ENCODE results near the gene KATNAL2.
"Not testable (repeated sequence)": the region's sequence is repeated elsewhere in the genome, so short reads cannot be mapped to it uniquely, and the experiment has no call there.

The KATNAL2 gene

DNA sequence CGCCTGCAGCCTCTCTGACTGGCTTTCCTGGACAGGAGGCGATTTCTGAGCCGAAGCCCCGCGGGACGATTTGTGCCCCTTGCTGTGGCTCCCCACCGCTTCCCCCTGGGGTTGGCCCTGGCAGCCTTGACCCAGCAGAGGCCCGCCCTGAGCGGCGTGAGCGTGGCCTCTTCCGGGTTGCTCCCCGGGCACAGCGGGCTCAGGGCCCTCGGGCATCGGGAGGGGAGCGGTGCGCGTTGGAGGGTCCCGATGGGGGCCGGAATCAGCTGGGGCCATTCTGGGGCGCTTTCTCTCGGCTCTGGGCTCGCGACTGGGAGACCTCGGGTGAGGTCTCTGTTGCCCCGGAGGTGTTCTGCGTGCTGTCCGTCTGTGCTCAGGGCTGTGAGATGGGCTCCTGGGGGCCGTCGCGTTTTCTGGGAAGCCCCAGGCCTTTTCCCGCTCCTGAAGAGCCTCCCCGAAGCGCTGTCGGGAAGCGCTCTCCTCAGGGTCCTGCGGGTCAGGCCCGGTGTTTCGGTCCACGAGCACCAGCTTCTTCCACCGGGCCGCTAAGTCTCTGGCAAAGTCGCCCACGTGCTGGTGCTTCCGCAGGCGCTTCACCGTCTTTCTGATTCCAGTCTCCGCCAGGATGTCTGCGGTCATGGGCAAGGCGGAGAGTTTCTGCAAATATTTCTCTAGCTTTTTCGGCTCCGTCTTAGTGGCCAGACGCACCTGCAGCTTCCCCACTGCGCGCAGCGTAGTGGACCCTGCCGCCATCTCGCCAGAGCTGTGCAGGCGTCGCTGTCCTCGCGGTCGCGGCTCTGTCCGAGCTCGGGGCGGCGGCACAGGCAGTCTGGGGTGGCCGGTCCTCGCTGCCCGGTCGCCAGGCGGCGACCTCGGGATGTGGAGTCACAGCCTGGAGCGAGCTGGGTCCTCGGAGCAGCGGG lies 46.5 kb downstream of the KATNAL2 start:
- not testable (repeated sequence) for H3K9ac ChIP-seq (ENCODE audit: low read depth, low read length); H3K4me1 ChIP-seq (ENCODE audit: insufficient read depth, low read length); H3K36me3 ChIP-seq (ENCODE audit: insufficient read depth, low read length); H3K9me3 ChIP-seq (ENCODE audit: control insufficient read depth, insufficient read depth, low read length)

DNA sequence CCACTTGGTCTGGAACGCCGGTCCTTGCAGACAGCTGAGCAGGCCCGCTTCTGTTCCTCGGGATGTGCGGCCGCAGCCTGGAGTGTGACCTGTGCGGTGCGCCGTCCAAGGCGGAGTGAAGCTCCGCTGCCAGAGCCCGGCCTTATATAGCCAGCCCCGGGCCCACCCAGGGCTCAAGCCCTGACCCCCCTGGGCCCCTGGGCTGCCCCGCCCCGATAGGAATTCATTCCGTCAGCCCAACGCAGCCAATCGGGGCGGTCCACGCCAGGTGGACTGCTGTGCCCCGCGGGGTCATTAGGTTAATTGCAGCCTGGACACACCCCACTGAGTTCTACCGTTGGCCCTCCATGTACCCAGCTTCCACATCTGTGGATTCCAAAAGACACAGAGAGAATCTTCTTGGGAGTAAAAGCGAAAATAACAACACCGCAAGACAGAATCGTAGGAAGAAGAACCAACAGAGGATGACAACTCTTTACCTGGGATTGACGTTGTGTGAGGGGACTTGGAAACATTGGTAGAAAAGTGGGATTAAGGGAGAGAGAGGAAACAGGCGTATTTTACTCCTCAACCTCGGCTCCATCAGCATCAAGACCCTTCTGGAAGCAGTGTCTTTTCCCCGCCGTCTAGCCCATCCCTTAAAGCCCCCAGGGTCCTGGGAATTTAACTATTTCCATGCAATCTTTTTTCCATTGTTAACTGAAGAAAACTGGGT lies 47.3 kb downstream of the KATNAL2 start:
- H3K9ac ChIP-seq (ENCODE audit: low read depth, low read length); H3K4me1 ChIP-seq (ENCODE audit: insufficient read depth, low read length); H3K36me3 ChIP-seq (ENCODE audit: insufficient read depth, low read length): not testable (repeated sequence)

DNA sequence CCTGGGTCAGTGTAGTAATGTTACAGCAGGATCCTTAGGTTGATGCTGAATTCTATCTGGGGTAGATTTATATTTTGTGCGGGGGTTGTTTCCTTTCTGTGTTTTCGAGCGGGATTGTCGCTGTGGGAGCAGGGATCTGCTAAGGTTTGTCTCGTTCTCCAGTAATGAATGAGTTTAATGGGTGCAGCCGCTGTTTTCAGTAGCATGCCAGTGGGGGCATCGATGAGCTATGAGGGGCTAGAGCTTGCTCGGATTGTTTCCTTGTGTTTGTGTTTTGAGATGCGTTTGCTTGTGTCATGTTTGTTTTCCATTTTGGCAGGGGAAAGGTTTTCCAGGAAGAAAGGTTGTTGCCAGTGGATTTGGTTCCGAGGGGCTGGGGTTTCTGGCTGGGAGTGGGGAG lies 48.9 kb downstream of the KATNAL2 start:
- H3K4me1 ChIP-seq (ENCODE audit: insufficient read depth, low read length); H3K9me3 ChIP-seq (ENCODE audit: control insufficient read depth, insufficient read depth, low read length); H3K9ac ChIP-seq (ENCODE audit: low read depth, low read length); H3K36me3 ChIP-seq (ENCODE audit: insufficient read depth, low read length): not testable (repeated sequence)

More for the DNA sequence above, 47.3 kb downstream of the KATNAL2 start:
- not testable (repeated sequence) for H3K9me3 ChIP-seq (ENCODE audit: control insufficient read depth, insufficient read depth, low read length)

GRCh38 chr18:46969551-46969950 lies 52.1 kb downstream of the KATNAL2 start:
- not testable (repeated sequence) for H3K36me3 ChIP-seq (ENCODE audit: insufficient read depth, low read length); H3K9ac ChIP-seq (ENCODE audit: low read depth, low read length); H3K9me3 ChIP-seq (ENCODE audit: control insufficient read depth, insufficient read depth, low read length)

GRCh38 chr18:47019870-47020269 lies 102.5 kb downstream of the KATNAL2 start:
- H3K9me3 ChIP-seq (ENCODE audit: control insufficient read depth, insufficient read depth, low read length) = not testable (repeated sequence)

More at GRCh38 chr18:46969551-46969950, 52.1 kb downstream of the KATNAL2 start:
- not testable (repeated sequence) for H3K4me1 ChIP-seq (ENCODE audit: insufficient read depth, low read length)

DNA sequence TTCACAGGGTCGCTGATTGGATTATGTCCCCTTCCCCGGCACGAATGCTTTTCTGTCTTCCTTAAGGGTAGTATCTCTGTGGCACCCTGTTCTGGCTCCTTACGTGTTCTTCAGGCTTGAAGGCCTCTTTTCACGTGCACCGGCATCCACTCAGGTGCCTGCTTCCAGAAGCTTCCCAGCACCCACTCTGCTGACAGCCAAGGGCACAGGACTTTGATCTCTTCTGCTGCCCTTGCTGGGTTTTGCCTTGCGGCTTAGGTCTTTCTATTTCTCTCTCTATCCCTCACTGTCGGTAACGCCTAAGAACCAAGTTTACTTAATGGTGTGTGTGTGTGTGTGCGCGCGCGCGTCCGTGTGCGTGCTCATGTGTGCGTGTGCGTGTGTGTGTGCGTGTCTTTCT lies 103.4 kb downstream of the KATNAL2 start:
- H3K9me3 ChIP-seq (ENCODE audit: control insufficient read depth, insufficient read depth, low read length); H3K36me3 ChIP-seq (ENCODE audit: insufficient read depth, low read length); H3K9ac ChIP-seq (ENCODE audit: low read depth, low read length); H3K4me1 ChIP-seq (ENCODE audit: insufficient read depth, low read length): not testable (repeated sequence)

More at GRCh38 chr18:47019870-47020269, 102.5 kb downstream of the KATNAL2 start:
- H3K36me3 ChIP-seq (ENCODE audit: insufficient read depth, low read length); H3K9ac ChIP-seq (ENCODE audit: low read depth, low read length); H3K4me1 ChIP-seq (ENCODE audit: insufficient read depth, low read length): not testable (repeated sequence)

- H3K4me1 ChIP-seq (ENCODE audit: insufficient read depth, low read length); H3K9me3 ChIP-seq (ENCODE audit: control insufficient read depth, insufficient read depth, low read length); H3K9ac ChIP-seq (ENCODE audit: low read depth, low read length); H3K36me3 ChIP-seq (ENCODE audit: insufficient read depth, low read length): not testable (repeated sequence)
These were observed 105.4 kb downstream of the KATNAL2 start for GRCh38 chr18:47022821-47023220.

DNA sequence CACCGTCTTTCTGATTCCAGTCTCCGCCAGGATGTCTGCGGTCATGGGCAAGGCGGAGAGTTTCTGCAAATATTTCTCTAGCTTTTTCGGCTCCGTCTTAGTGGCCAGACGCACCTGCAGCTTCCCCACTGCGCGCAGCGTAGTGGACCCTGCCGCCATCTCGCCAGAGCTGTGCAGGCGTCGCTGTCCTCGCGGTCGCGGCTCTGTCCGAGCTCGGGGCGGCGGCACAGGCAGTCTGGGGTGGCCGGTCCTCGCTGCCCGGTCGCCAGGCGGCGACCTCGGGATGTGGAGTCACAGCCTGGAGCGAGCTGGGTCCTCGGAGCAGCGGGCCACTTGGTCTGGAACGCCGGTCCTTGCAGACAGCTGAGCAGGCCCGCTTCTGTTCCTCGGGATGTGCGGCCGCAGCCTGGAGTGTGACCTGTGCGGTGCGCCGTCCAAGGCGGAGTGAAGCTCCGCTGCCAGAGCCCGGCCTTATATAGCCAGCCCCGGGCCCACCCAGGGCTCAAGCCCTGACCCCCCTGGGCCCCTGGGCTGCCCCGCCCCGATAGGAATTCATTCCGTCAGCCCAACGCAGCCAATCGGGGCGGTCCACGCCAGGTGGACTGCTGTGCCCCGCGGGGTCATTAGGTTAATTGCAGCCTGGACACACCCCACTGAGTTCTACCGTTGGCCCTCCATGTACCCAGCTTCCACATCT lies 106.5 kb downstream of the KATNAL2 start:
- H3K36me3 ChIP-seq (ENCODE audit: insufficient read depth, low read length); H3K4me1 ChIP-seq (ENCODE audit: insufficient read depth, low read length); H3K9me3 ChIP-seq (ENCODE audit: control insufficient read depth, insufficient read depth, low read length); H3K9ac ChIP-seq (ENCODE audit: low read depth, low read length): not testable (repeated sequence)

GRCh38 chr18:47025557-47026174 lies 108.3 kb downstream of the KATNAL2 start:
- not testable (repeated sequence) for H3K9ac ChIP-seq (ENCODE audit: low read depth, low read length); H3K4me1 ChIP-seq (ENCODE audit: insufficient read depth, low read length); H3K9me3 ChIP-seq (ENCODE audit: control insufficient read depth, insufficient read depth, low read length); H3K36me3 ChIP-seq (ENCODE audit: insufficient read depth, low read length)

- not testable (repeated sequence) for H3K4me1 ChIP-seq (ENCODE audit: insufficient read depth, low read length)
These were observed 111.3 kb downstream of the KATNAL2 start for GRCh38 chr18:47028738-47029137.

DNA sequence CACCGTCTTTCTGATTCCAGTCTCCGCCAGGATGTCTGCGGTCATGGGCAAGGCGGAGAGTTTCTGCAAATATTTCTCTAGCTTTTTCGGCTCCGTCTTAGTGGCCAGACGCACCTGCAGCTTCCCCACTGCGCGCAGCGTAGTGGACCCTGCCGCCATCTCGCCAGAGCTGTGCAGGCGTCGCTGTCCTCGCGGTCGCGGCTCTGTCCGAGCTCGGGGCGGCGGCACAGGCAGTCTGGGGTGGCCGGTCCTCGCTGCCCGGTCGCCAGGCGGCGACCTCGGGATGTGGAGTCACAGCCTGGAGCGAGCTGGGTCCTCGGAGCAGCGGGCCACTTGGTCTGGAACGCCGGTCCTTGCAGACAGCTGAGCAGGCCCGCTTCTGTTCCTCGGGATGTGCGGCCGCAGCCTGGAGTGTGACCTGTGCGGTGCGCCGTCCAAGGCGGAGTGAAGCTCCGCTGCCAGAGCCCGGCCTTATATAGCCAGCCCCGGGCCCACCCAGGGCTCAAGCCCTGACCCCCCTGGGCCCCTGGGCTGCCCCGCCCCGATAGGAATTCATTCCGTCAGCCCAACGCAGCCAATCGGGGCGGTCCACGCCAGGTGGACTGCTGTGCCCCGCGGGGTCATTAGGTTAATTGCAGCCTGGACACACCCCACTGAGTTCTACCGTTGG lies 112.4 kb downstream of the KATNAL2 start:
- H3K4me1 ChIP-seq (ENCODE audit: insufficient read depth, low read length); H3K36me3 ChIP-seq (ENCODE audit: insufficient read depth, low read length); H3K9ac ChIP-seq (ENCODE audit: low read depth, low read length); H3K9me3 ChIP-seq (ENCODE audit: control insufficient read depth, insufficient read depth, low read length): not testable (repeated sequence)

More at GRCh38 chr18:47028738-47029137, 111.3 kb downstream of the KATNAL2 start:
- H3K36me3 ChIP-seq (ENCODE audit: insufficient read depth, low read length); H3K9me3 ChIP-seq (ENCODE audit: control insufficient read depth, insufficient read depth, low read length); H3K9ac ChIP-seq (ENCODE audit: low read depth, low read length): not testable (repeated sequence)

DNA sequence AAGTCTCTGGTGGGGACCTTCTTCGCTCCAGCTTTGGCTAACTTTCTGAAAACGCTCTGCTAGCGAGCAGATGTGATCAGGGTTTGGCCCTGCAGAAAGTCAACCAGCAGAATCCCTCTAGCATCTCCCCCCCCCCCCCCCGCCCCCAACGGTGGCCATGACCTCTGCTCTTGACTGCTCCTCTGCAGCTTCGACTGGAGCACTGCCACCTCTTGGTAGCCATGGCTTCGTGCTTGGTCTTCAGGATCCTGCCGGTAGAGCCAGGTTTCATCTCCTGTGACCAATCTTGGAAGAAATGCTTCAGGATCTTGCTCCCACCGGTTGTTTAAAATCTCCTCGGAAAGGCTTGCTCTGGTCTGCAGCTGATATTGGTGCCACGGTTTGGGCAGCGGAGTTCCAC lies 113.5 kb downstream of the KATNAL2 start:
- H3K9me3 ChIP-seq (ENCODE audit: control insufficient read depth, insufficient read depth, low read length); H3K36me3 ChIP-seq (ENCODE audit: insufficient read depth, low read length); H3K9ac ChIP-seq (ENCODE audit: low read depth, low read length); H3K4me1 ChIP-seq (ENCODE audit: insufficient read depth, low read length): not testable (repeated sequence)

GRCh38 chr18:47032945-47033344 lies 115.5 kb downstream of the KATNAL2 start:
- H3K9ac ChIP-seq (ENCODE audit: low read depth, low read length) = no peak overlapping the region

GRCh38 chr18:47034591-47034990 lies 117.2 kb downstream of the KATNAL2 start:
- not testable (repeated sequence) for H3K9ac ChIP-seq (ENCODE audit: low read depth, low read length); H3K9me3 ChIP-seq (ENCODE audit: control insufficient read depth, insufficient read depth, low read length); H3K36me3 ChIP-seq (ENCODE audit: insufficient read depth, low read length); H3K4me1 ChIP-seq (ENCODE audit: insufficient read depth, low read length)

More at GRCh38 chr18:47032945-47033344, 115.5 kb downstream of the KATNAL2 start:
- Histone ChIP-seq H3K36me3 (ENCODE audit: insufficient read depth, low read length) (no peaks in the 10 kb centered on the region; the same call in 1 of the 2 replicates), H3K4me1 (ENCODE audit: insufficient read depth, low read length) (no peaks in the 10 kb centered on the region), H3K9me3 (ENCODE audit: control insufficient read depth, insufficient read depth, low read length) (no peaks in the 10 kb centered on the region)

Data from ES-I3 (cell line).